GM12864 (cell line): ENCODE measurements around the gene SLC45A1.

Source experiments
- DNase-seq: peaks from one replicate; pipeline ENCODE4 v3.0.0-alpha.2; 2011; ENCODE audit warnings: low read depth
- H3K4me3 ChIP-seq: 2 replicates; pipeline ENCODE4 v1.5.1; 2011; ENCODE audit warnings: mild to moderate bottlenecking, low read depth, low read length, control low read depth
- CTCF ChIP-seq: IDR thresholded peaks from 2 replicates; pipeline ENCODE4 v1.5.1; 2011; ENCODE audit warnings: low read depth, mild to moderate bottlenecking, moderate library complexity, low read length, control low read depth, inconsistent platforms; ENCODE audit errors: missing control alignments

Gene SLC45A1

GRCh38 chr1:8283058-8283884, 34.6 kb upstream of the SLC45A1 start:
- DNase-seq, result peak; percentile 76
- TF ChIP-seq CTCF, result no peak
- no peak overlapping the region; the same call in 1 of the 2 replicates for H3K4me3 ChIP-seq

- no peak overlapping the region for H3K4me3 ChIP-seq
- DNase-seq, result no peak
- no peak for TF ChIP-seq CTCF
These were observed 33.8 kb upstream of the SLC45A1 start for GRCh38 chr1:8284127-8284526.

GRCh38 chr1:8285103-8285502, 32.8 kb upstream of the SLC45A1 start:
- no peak for DNase-seq
- no peak overlapping the region for H3K4me3 ChIP-seq
- TF ChIP-seq CTCF, result no peak

GRCh38 chr1:8285965-8286364, 31.9 kb upstream of the SLC45A1 start:
- TF ChIP-seq CTCF, result no peak
- no peak for DNase-seq
- H3K4me3 ChIP-seq, result no peak overlapping the region

GRCh38 chr1:8293118-8293517, 24.8 kb upstream of the SLC45A1 start:
- no peak overlapping the region for H3K4me3 ChIP-seq
- DNase-seq, result no peak
- no peak for TF ChIP-seq CTCF

- TF ChIP-seq CTCF, result no peak
- no peak overlapping the region for H3K4me3 ChIP-seq
- DNase-seq, result no peak
These were observed 24.2 kb upstream of the SLC45A1 start for GRCh38 chr1:8293641-8294169.
